Nephron progenitor cell (in vitro differentiated cells): Measurements from ENCODE around the gene SRSF10.

Experiments
- DNase-seq: peaks from one replicate; pipeline ENCODE4 v3.0.0; 2021
- H3K27ac Mint-ChIP-seq: 2 replicates; pipeline ENCODE4 v1.8.0; 2021; ENCODE audit warnings: mild to moderate bottlenecking, moderate library complexity, mixed read lengths
- H3K27me3 Mint-ChIP-seq: 2 replicates; pipeline ENCODE4 v1.8.0; 2021; ENCODE audit warnings: mild to moderate bottlenecking, low read depth, mixed read lengths; ENCODE audit not compliant: poor library complexity
- H3K36me3 Mint-ChIP-seq: 2 replicates; pipeline ENCODE4 v1.8.0; 2021; ENCODE audit warnings: low read depth, mixed read lengths
- H3K4me1 Mint-ChIP-seq: 2 replicates; pipeline ENCODE4 v1.8.0; 2021; ENCODE audit warnings: mixed read lengths
- H3K4me3 Mint-ChIP-seq: 2 replicates; pipeline ENCODE4 v1.8.0; 2021; ENCODE audit warnings: mild to moderate bottlenecking, moderate library complexity, mixed read lengths
- H3K9me3 Mint-ChIP-seq: 2 replicates; pipeline ENCODE4 v1.8.0; 2021; ENCODE audit warnings: mild to moderate bottlenecking, moderate library complexity, mixed read lengths
- TF ChIP-seq, protein P1 (sequence below): fragments of 200-600 bp; sonication (generic); IDR thresholded peaks from 2 replicates; pipeline ENCODE4 v1.5.0; 2021; ENCODE audit warnings: antibody characterized with exemption

Gene SRSF10

DNA sequence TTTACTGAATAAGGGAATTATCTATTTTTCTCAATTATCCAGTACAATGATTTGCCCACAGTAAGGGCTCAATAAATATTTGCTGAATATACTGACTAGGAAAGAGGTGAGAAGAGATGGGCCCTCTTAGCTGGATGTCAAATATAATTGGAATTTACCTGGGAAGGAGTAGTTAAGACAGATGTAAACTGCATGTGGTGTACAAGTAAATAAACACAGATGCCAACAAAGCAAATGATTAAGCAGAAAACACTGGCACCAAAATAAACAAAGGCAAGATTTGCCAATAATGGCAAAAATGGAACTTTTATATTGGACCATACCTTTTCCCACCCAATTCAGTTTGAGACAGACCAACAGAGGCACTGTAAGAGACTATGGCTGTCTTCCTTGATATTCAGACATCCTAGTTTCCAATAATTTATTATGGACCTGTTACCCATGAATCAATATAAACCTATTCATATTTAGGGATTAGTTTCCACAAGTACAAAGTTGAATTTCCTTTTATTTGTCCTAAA lies 13.1 kb downstream of the SRSF10 start:
- H3K27me3 Mint-ChIP-seq = no peaks in the 10 kb centered on the region
- no peak for DNase-seq
- peaks cover 44% of the 10 kb centered on the region for H3K36me3 Mint-ChIP-seq
- TF ChIP-seq, protein P1, sequence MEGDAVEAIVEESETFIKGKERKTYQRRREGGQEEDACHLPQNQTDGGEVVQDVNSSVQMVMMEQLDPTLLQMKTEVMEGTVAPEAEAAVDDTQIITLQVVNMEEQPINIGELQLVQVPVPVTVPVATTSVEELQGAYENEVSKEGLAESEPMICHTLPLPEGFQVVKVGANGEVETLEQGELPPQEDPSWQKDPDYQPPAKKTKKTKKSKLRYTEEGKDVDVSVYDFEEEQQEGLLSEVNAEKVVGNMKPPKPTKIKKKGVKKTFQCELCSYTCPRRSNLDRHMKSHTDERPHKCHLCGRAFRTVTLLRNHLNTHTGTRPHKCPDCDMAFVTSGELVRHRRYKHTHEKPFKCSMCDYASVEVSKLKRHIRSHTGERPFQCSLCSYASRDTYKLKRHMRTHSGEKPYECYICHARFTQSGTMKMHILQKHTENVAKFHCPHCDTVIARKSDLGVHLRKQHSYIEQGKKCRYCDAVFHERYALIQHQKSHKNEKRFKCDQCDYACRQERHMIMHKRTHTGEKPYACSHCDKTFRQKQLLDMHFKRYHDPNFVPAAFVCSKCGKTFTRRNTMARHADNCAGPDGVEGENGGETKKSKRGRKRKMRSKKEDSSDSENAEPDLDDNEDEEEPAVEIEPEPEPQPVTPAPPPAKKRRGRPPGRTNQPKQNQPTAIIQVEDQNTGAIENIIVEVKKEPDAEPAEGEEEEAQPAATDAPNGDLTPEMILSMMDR = no peak
- H3K27ac Mint-ChIP-seq = peak overlapping the region; percentile 18
- peaks cover 6% of the 10 kb centered on the region for H3K4me1 Mint-ChIP-seq
- no peak overlapping the region for H3K4me3 Mint-ChIP-seq
- no peaks in the 10 kb centered on the region for H3K9me3 Mint-ChIP-seq

DNA sequence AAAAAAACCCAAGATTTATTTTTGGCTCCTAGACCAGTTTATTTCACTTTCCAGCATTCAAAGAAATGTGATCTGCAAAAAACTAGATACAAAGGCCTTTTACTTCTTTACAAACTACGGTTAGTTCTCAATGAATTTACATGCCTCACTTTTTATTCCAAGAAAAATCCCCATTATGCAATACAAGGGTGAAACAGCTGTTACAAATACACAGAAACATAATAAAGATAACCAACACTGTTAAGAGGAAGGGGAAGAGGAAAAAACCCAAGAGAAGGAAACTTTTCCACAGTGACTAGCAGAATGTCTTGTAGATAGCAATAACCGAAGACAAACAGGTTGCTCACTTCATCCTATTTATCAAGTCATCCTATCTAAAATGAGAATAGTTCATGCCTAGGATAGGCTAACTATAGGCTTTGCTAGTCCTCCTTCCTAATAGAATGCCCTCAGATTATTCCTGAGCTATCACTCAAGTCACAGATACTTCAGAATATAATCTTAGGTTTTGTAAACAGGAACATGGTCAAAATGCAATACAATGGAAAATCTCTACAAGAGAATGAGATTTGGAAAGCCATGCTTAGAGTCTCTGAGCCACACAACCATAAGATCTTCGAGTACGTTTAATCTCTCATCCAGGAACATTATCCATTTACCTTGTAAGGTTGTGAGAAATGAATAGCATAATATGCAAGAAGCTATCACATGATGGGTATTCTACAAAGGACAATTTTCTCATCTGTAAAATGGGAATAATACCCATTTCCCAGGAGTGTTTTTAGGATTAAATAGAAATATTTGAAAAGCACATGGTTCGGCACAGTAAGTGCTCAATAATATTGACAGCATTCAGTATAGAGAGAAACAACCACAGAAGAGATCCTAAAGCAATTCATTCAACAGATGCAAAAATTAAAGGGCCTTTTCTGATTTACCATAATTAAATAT lies 15.1 kb downstream of the SRSF10 start:
- no peaks in the 10 kb centered on the region for H3K9me3 Mint-ChIP-seq
- no peak for DNase-seq
- H3K27me3 Mint-ChIP-seq = no peaks in the 10 kb centered on the region

GRCh38 chr1:23964235-23964668 lies 15.9 kb downstream of the SRSF10 start:
- TF ChIP-seq, protein P1 = no peak
- Mint-ChIP-seq H3K4me1 (peaks cover 25% of the 10 kb centered on the region), H3K27ac (peak overlapping the region; percentile 96), H3K27me3 (no peaks in the 10 kb centered on the region), H3K9me3 (no peaks in the 10 kb centered on the region), H3K4me3 (no peak overlapping the region), H3K36me3 (peaks cover 45% of the 10 kb centered on the region)
- no peak for DNase-seq

More for the DNA sequence above, 15.1 kb downstream of the SRSF10 start:
- Mint-ChIP-seq H3K27ac (peak overlapping the region; percentile 96), H3K4me1 (peaks cover 25% of the 10 kb centered on the region), H3K36me3 (peaks cover 45% of the 10 kb centered on the region), H3K4me3 (no peak overlapping the region)
- TF ChIP-seq, protein P1 = no peak

DNA sequence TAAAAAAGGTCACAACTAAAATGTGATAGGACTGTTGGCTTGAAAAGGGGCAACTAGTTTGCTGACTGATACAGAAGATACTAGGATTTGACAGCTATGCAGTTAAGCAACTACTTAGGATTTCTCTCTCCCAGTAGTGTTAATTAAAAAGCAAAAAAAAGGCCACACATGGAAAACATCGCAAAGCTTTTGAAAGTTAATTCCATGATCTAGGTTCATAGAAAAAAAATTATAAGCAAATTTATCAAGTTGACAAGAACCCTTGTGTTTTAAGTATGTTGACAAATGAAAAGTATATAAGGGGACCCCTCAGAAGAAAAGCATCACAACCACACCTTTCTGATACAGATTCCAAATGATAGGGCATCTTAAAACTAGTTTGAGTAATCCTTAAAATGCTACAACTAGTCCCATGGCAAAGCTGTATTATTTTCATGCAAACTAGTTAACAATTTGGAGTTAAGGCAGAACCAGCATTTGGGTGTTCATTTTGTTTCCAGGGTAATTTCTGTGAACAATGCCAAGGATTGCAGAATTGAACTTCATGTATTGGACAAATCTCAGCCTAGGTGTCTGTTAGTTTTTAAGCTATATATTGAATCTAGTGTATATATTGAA lies 16.4 kb downstream of the SRSF10 start:
- Mint-ChIP-seq H3K27ac (peak overlapping the region; percentile 96), H3K4me3 (no peak overlapping the region)

GRCh38 chr1:23960291-23961020 lies 19.7 kb downstream of the SRSF10 start:
- Mint-ChIP-seq H3K4me1 (peaks cover 55% of the 10 kb centered on the region), H3K27me3 (no peaks in the 10 kb centered on the region), H3K9me3 (no peaks in the 10 kb centered on the region), H3K4me3 (peak overlapping the region; percentile 100), H3K27ac (peak overlapping the region; percentile 100), H3K36me3 (peaks cover 25% of the 10 kb centered on the region)
- DNase-seq = no peak
- TF ChIP-seq, protein P1 = no peak

More for the DNA sequence above, 16.4 kb downstream of the SRSF10 start:
- Mint-ChIP-seq H3K9me3 (no peaks in the 10 kb centered on the region), H3K36me3 (peaks cover 45% of the 10 kb centered on the region), H3K27me3 (no peaks in the 10 kb centered on the region), H3K4me1 (peaks cover 29% of the 10 kb centered on the region)
- TF ChIP-seq, protein P1 = no peak
- DNase-seq = no peak
